ENCODE measurements around the gene OR52A1. TPM values are rescaled to one million over a fixed set of nuclear protein-coding genes. Genes with fewer than 3 reads are reported as not detected.

OR52A1 gene
- total RNA-seq, 5 donors from 2014 or later (not counting 1 experiment from before 2014, with no cell fraction given), result not detected

- ChIA-PET POLR2A (no interaction called here), CTCF (no interaction called here)
- H3K4me1 Mint-ChIP-seq, result no peaks in the 10 kb centered on the region
- Histone ChIP-seq H3K4me1 (ENCODE audit: control insufficient read depth in 1 of 2, extremely low read depth in 1 of 2, insufficient read depth in 2 of 2, low read length in 2 of 2) (no peaks in the 10 kb centered on the region), H3K9me3 (no peaks in the 10 kb centered on the region), H3K27me3 (replicated peaks in 1 of 2; ENCODE audit: control insufficient read depth in 2 of 2, extremely low read depth in 1 of 2, insufficient read depth in 2 of 2, low read length in 1 of 2) (no peaks in the 10 kb centered on the region), H3K36me3 (ENCODE audit: control insufficient read depth in 2 of 2, extremely low read depth in 1 of 2, insufficient read depth in 1 of 2, low read length in 1 of 2) (no peaks in the 10 kb centered on the region), H3K4me3 (ENCODE audit: control insufficient read depth in 1 of 2, extremely low read depth in 1 of 2, low read length in 1 of 2) (no peak overlapping the region), H3K27ac (ENCODE audit: low read length) (no peak overlapping the region)
- DNase-seq, result no peak
- H3K36me3 Mint-ChIP-seq, result no peaks in the 10 kb centered on the region
- H3K27ac Mint-ChIP-seq, result no peak overlapping the region
- no peak for ATAC-seq (replicated peaks in 1 of 4)
- H3K4me3 Mint-ChIP-seq, result no peak overlapping the region
- peaks cover 0 to 7% (median 0%) of the 10 kb centered on the region in 3 donors for H3K9me3 Mint-ChIP-seq
- peaks cover 0 to 15% of the 10 kb centered on the region in 2 donors for H3K27me3 Mint-ChIP-seq
Measured at GRCh38 chr11:5103066-5103465, 51.5 kb downstream of the OR52A1 start.

- Histone ChIP-seq H3K9me3 (no peaks in the 10 kb centered on the region), H3K4me1 (ENCODE audit: control insufficient read depth in 1 of 2, extremely low read depth in 1 of 2, insufficient read depth in 2 of 2, low read length in 2 of 2) (no peaks in the 10 kb centered on the region), H3K27ac (ENCODE audit: low read length) (no peak overlapping the region), H3K36me3 (ENCODE audit: control insufficient read depth in 2 of 2, extremely low read depth in 1 of 2, insufficient read depth in 1 of 2, low read length in 1 of 2) (no peaks in the 10 kb centered on the region), H3K4me3 (ENCODE audit: control insufficient read depth in 1 of 2, extremely low read depth in 1 of 2, low read length in 1 of 2) (no peak overlapping the region), H3K27me3 (replicated peaks in 1 of 2; ENCODE audit: control insufficient read depth in 2 of 2, extremely low read depth in 1 of 2, insufficient read depth in 2 of 2, low read length in 1 of 2) (no peaks in the 10 kb centered on the region)
- DNase-seq (no peak), ATAC-seq (replicated peaks in 1 of 4) (no peak)
- Mint-ChIP-seq H3K27me3 (peaks cover 0 to 12% of the 10 kb centered on the region in 2 donors), H3K36me3 (no peaks in the 10 kb centered on the region), H3K4me1 (no peaks in the 10 kb centered on the region), H3K27ac (no peak overlapping the region), H3K9me3 (peaks cover 0 to 4% (median 0%) of the 10 kb centered on the region in 3 donors), H3K4me3 (no peak overlapping the region)
- POLR2A ChIA-PET, result no interaction called here
- whole genome bisulfite sequencing (ENCODE audit: insufficient coverage), result no CpG with 5 or more reads among the region's 2 CpGs
- CTCF ChIA-PET, result interaction anchor here in 1 of 2 donors (0.5 kb wide), 1 partner anchor 16 kb away, joined by 17 read pairs; no protein-coding TSS in a partner anchor
Measured at GRCh38 chr11:5102246-5102645, 52.3 kb downstream of the OR52A1 start.

GRCh38 chr11:5096011-5096410 is 58.5 kb downstream of the OR52A1 start:
- CTCF ChIA-PET, result no interaction called here
- H3K4me1 ChIP-seq (ENCODE audit: control insufficient read depth in 1 of 2, extremely low read depth in 1 of 2, insufficient read depth in 2 of 2, low read length in 2 of 2), result no peaks in the 10 kb centered on the region
- Mint-ChIP-seq H3K27ac (no peak overlapping the region), H3K4me3 (no peak overlapping the region), H3K27me3 (peaks cover 0 to 7% of the 10 kb centered on the region in 2 donors), H3K9me3 (peaks cover 0 to 6% (median 0%) of the 10 kb centered on the region in 3 donors), H3K4me1 (no peaks in the 10 kb centered on the region), H3K36me3 (no peaks in the 10 kb centered on the region)
- H3K4me3 ChIP-seq (ENCODE audit: control insufficient read depth in 1 of 2, extremely low read depth in 1 of 2, low read length in 1 of 2), result no peak overlapping the region
- ATAC-seq (replicated peaks in 1 of 4) (no peak), DNase-seq (no peak)
- H3K27me3 ChIP-seq (replicated peaks in 1 of 2; ENCODE audit: control insufficient read depth in 2 of 2, extremely low read depth in 1 of 2, insufficient read depth in 2 of 2, low read length in 1 of 2), result no peaks in the 10 kb centered on the region
- H3K9me3 ChIP-seq, result no peaks in the 10 kb centered on the region
- H3K27ac ChIP-seq (ENCODE audit: low read length), result no peak overlapping the region
- POLR2A ChIA-PET, result no interaction called here
- H3K36me3 ChIP-seq (ENCODE audit: control insufficient read depth in 2 of 2, extremely low read depth in 1 of 2, insufficient read depth in 1 of 2, low read length in 1 of 2), result no peaks in the 10 kb centered on the region
- WGBS (ENCODE audit: insufficient coverage), result no CpG with 5 or more reads among the region's 2 CpGs

Other genes with a start within 250 kb of the OR52A1 start
- gene OR51G2, start 235.4 kb downstream of the OR52A1 start, total RNA-seq, result not detected
- not detected for gene OR51G1, start 230.4 kb downstream of the OR52A1 start, total RNA-seq
- gene OR51A4, start 207.2 kb downstream of the OR52A1 start, total RNA-seq, result not detected
- not detected for gene OR51A2, start 199.0 kb downstream of the OR52A1 start, total RNA-seq
- gene OR51L1, start 159.9 kb downstream of the OR52A1 start, total RNA-seq, result not detected
- not detected for gene OR52J3, start 108.2 kb downstream of the OR52A1 start, total RNA-seq
- not detected for gene OR52E2, start 95.1 kb downstream of the OR52A1 start, total RNA-seq
- not detected for gene OR52E1, start 85.2 kb downstream of the OR52A1 start, total RNA-seq
- gene OR52A5, start 16.4 kb downstream of the OR52A1 start, total RNA-seq, result not detected
- not detected for gene OR51V1, start 45.9 kb upstream of the OR52A1 start, total RNA-seq
- 10 to 100 TPM in 1 of 5 donors, under 1 TPM in 4; 0.59 to 11.7 (median 0.70) TPM for gene HBB, start 72.3 kb upstream of the OR52A1 start, total RNA-seq
- 1 to 10 TPM in 1 of 5 donors, under 1 TPM in 1, not detected in 3; 0.72 to 1.9 TPM for gene HBD, start 79.7 kb upstream of the OR52A1 start, total RNA-seq
- gene HBG1, start 95.1 kb upstream of the OR52A1 start, total RNA-seq, result 1 to 10 TPM in 3 of 5 donors, not detected in 2; 1.8 to 6.4 (median 3.3) TPM
- gene HBG2, start 100.0 kb upstream of the OR52A1 start, total RNA-seq, result 10 to 100 TPM in 1 of 5 donors, 1 to 10 TPM in 2, not detected in 2; 5.8 to 13.4 (median 8.2) TPM
- 1 to 10 TPM in 3 of 5 donors, not detected in 2; 3.1 to 3.2 (median 3.2) TPM for gene HBE1, start 115.2 kb upstream of the OR52A1 start, total RNA-seq
- not detected for gene OR51B4, start 147.2 kb upstream of the OR52A1 start, total RNA-seq
- not detected for gene OR51B2, start 169.5 kb upstream of the OR52A1 start, total RNA-seq
- gene OR51B5, start 188.8 kb upstream of the OR52A1 start, total RNA-seq, result under 1 TPM in 2 of 5 donors, not detected in 3; 0.39 to 0.45 TPM
- gene OR51B6, start 196.8 kb upstream of the OR52A1 start, total RNA-seq, result not detected
- not detected for gene OR51M1, start 229.1 kb upstream of the OR52A1 start, total RNA-seq

Data from T-cell (primary cell).